Ascending aorta (tissue), 2 donors: Measurements from ENCODE around the gene CDIP1. TPM values are rescaled to one million over a fixed set of nuclear protein-coding genes. Genes with fewer than 3 reads are reported as not detected.

Experiments used
- DNase-seq, 2 donors: peaks; one replicate each; pipeline ENCODE4 v3.0.0-alpha.2; 2019; ENCODE audit warnings: low spot score in 2 of 2
- H3K27ac ChIP-seq, 2 donors: fragments of 200-600 bp; sonication (generic); one replicate each; pipeline ENCODE4 v1.5.1; 2016 to 2017; ENCODE audit warnings: mild to moderate bottlenecking in 1 of 2
- H3K27me3 ChIP-seq: fragments of 200-600 bp; sonication (generic); one replicate; pipeline ENCODE4 v1.5.1; 2017
- H3K36me3 ChIP-seq, 2 donors: fragments of 200-600 bp; sonication (generic); one replicate each; pipeline ENCODE4 v1.5.1; 2016
- H3K4me1 ChIP-seq, 2 donors: fragments of 200-600 bp; sonication (generic); one replicate each; pipeline ENCODE4 v1.5.1; 2016 to 2017; ENCODE audit warnings: mild to moderate bottlenecking in 1 of 2
- H3K4me3 ChIP-seq, 2 donors: fragments of 200-600 bp; sonication (generic); one replicate each; pipeline ENCODE4 v1.5.1; 2016 to 2017; ENCODE audit warnings: mild to moderate bottlenecking in 1 of 2
- H3K9me3 ChIP-seq, 2 donors: fragments of 200-600 bp; sonication (generic); one replicate each; pipeline ENCODE4 v1.5.1; 2016
- intact Hi-C: fragments of 100-400 bp; cut with DNase I; formaldehyde crosslinking; loops from one replicate; pipeline ENCODE4 v1.15.1; 2023
- total RNA-seq: library from RNA; depleted of rRNA; stranded (reverse); fragments of >200 nt; gene quantifications from one replicate; pipeline ENCODE4 v1.1.0, GENCODE V29; 2016
- TF ChIP-seq, protein P1 (sequence below), 3 experiments: fragments of 200-600 bp in 2 of 3; fragments of 450-650 bp in 1 of 3; sonication (generic) in 2 of 3; IDR thresholded peaks; one replicate each; pipeline ENCODE4 v1.5.1; 2016 to 2019; ENCODE audit warnings: antibody characterized with exemption in 3 of 3, mild to moderate bottlenecking in 1 of 3, moderate library complexity in 1 of 3

CDIP1 gene
- total RNA-seq, 1 donor from 2014 or later = 36.9 TPM

DNA sequence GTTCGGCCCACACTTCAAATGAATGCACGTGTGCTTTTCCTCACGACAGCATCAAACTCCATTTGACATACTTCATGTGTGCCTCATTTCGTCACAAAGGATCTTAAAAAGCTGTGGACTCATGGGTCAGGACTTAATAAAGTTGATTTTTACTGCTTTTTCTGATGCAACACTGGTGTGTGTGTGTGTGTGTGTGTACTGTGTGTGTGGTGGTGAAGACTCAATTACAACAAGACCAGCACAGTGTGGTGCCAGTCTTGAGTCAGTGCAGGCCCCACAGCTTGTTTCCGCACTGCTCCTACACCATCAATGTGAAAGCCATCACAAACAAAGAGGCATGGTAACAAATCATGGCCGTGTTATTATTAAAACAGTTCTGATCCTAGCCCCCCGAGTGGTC is 17.7 kb downstream of the CDIP1 start:
- H3K4me1 ChIP-seq = peaks cover 7 to 8% of the 10 kb centered on the region in 2 donors
- H3K36me3 ChIP-seq = peaks cover 0 to 3% of the 10 kb centered on the region in 2 donors
- no peaks in the 10 kb centered on the region for H3K27me3 ChIP-seq
- intact Hi-C loops = no loop called here
- H3K27ac ChIP-seq = no peak overlapping the region
- H3K9me3 ChIP-seq = no peaks in the 10 kb centered on the region
- TF ChIP-seq, protein P1, sequence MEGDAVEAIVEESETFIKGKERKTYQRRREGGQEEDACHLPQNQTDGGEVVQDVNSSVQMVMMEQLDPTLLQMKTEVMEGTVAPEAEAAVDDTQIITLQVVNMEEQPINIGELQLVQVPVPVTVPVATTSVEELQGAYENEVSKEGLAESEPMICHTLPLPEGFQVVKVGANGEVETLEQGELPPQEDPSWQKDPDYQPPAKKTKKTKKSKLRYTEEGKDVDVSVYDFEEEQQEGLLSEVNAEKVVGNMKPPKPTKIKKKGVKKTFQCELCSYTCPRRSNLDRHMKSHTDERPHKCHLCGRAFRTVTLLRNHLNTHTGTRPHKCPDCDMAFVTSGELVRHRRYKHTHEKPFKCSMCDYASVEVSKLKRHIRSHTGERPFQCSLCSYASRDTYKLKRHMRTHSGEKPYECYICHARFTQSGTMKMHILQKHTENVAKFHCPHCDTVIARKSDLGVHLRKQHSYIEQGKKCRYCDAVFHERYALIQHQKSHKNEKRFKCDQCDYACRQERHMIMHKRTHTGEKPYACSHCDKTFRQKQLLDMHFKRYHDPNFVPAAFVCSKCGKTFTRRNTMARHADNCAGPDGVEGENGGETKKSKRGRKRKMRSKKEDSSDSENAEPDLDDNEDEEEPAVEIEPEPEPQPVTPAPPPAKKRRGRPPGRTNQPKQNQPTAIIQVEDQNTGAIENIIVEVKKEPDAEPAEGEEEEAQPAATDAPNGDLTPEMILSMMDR (IDR thresholded peaks at IDR 0.05) = no peak
- no peak for DNase-seq
- no peak overlapping the region for H3K4me3 ChIP-seq

DNA sequence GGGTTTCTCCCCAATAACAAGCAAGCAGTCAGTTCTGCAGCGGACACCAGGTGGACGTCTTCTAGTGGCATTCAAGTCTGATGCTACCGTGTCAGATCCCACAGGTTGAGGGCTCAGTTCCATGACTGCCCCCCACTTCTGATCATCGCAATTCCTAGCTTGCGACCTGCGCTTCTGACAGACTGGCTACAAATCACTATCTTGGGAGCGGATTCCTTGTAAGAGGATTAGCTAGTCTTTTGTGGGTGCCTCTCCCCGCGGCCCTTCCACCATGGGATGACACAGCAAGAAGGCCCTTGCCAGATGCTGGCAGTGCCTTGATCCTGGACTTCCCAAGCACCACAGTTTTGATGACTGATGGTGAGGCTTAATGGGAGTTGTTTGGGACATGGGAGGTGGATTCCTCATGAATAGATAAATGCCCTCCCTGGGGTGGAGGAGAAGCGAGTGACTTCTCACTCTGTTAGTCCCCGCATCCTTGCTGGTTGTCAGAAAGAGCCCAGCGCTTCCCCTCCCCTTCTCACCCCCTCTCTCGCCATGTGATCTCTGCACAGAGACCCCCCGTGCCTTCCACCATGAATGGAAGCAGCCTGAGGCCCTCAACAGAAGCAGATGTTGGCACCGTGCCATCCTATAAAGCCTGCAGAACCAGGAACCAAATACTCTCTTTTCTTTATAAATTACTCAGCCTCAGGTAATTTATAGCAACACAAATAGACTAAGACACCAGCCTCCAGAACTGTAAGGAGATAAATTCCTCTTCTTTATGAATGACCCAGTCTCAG is 19.1 kb downstream of the CDIP1 start:
- Histone ChIP-seq H3K4me3 (no peak overlapping the region), H3K4me1 (peaks cover 8 to 15% of the 10 kb centered on the region in 2 donors)
- intact Hi-C loops = no loop called here

DNA sequence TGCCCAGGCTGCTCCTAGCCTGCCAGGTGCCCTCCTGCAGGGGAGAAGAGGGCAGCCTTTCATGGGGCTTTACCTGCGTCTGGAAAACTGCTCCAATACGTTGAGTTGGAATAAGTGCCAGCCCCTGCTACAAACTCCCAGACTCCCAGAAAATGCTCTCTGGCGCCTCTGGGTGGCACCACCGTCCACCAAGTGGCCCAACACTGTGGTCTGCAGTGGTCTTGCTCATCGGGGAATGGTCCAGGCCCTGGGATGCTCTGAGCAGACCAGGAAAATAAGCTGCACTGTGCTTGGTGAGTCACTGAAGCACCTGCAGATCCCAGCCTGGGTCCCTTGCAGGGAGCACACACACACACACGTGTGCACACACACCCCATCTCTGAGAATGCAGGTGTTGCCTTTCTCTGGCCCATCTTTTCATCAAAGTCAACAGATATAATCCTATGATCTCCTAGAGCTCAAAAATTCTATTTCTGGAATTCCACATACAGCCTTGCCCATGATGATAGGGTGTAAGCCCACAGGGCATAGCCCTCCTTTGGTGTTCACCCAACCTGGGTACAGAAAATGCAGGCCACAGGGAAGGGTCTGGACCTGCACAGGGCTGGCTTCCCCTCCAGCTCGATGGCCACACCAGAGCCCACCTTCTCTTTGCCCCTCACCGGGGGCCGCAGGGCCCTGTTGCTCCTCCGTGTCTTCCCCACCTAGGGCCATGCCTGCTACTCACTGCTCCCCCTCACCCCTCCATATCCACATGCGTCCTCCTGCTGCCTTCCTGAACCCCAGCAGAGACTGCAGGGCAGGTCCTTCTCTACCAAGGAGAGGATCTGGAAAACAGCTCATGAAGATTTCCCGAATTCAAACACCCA is 20.5 kb downstream of the CDIP1 start:
- no peak for DNase-seq
- no peaks in the 10 kb centered on the region for H3K9me3 ChIP-seq
- H3K4me1 ChIP-seq = peaks cover 15 to 22% of the 10 kb centered on the region in 2 donors
- intact Hi-C loops = no loop called here
- H3K27me3 ChIP-seq = no peaks in the 10 kb centered on the region
- peaks cover under 1 to 2% of the 10 kb centered on the region in 2 donors for H3K36me3 ChIP-seq
- TF ChIP-seq, protein P1 (IDR thresholded peaks at IDR 0.05) = peak; percentile 34 to 57 (median 39)
- H3K27ac ChIP-seq = no peak overlapping the region
- H3K4me3 ChIP-seq = no peak overlapping the region

More for the DNA sequence above, 19.1 kb downstream of the CDIP1 start:
- Histone ChIP-seq H3K9me3 (no peaks in the 10 kb centered on the region), H3K27me3 (no peaks in the 10 kb centered on the region), H3K36me3 (peaks cover 0 to 3% of the 10 kb centered on the region in 2 donors), H3K27ac (no peak overlapping the region)
- TF ChIP-seq, protein P1 (IDR thresholded peaks at IDR 0.05) = no peak
- no peak for DNase-seq

DNA sequence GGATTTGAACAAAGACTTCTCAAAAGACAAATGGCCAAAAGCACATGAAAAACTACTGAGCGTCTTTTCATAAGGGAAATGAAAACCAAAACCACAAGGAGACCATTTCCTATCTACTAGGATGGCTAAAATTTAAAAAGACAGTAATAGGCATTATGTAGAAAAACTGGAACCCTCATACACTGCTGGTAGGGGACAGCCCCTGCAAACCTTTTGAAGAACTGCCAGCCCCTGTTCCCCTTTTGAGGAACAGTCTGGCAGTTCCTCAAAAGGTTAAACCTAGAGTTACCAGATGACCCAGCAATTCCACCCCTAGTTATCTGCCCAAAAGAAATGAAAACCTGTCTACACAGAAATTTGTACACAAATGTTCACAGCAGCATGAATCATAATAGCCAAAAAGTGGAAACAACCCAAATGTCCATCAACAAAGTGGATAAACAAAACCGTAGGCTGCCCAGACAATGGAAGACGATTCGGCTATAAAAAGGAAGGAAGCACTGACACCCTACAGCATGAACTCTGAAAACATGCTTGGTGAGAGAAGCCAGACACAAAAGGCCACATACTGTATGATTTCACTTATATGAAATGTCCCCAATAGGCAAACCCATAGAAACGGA is 22.9 kb downstream of the CDIP1 start:
- DNase-seq = no peak
- Histone ChIP-seq H3K9me3 (no peaks in the 10 kb centered on the region), H3K27me3 (no peaks in the 10 kb centered on the region), H3K36me3 (peaks cover 20 to 21% of the 10 kb centered on the region in 2 donors), H3K27ac (peak overlapping the region; percentile 29 to 71), H3K4me3 (no peak overlapping the region), H3K4me1 (peaks cover 7 to 14% of the 10 kb centered on the region in 2 donors)
- TF ChIP-seq, protein P1 (IDR thresholded peaks at IDR 0.05) = no peak
- intact Hi-C loops = no loop called here

DNA sequence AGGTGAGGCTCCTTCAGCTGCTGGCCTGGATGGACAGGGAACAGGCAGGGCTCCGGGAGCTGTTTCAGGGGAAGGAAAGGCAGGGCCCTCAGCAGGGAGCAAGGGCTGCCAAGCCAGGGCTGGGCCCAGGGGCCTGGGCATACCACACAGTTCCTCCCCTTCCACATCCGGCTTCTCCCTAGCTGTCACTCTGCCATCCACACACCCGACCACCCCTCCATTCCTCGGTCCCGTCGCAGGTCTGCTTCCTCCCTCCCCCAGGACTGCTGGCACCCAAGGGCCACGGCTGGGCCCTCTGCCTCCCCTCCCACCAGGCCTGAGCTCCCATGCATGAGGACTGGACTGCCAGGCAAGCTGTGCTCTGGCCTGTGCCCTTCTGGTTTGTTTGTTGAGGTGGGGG is 24.0 kb downstream of the CDIP1 start:
- Histone ChIP-seq H3K4me1 (peaks cover 7 to 14% of the 10 kb centered on the region in 2 donors), H3K9me3 (no peaks in the 10 kb centered on the region), H3K27me3 (no peaks in the 10 kb centered on the region), H3K4me3 (no peak overlapping the region), H3K27ac (peak overlapping the region; percentile 66 to 71), H3K36me3 (peaks cover 26 to 29% of the 10 kb centered on the region in 2 donors)
- intact Hi-C loops = no loop called here
- TF ChIP-seq, protein P1 (IDR thresholded peaks at IDR 0.05) = no peak
- DNase-seq = no peak
